Thyroid gland (tissue), 4 donors: ENCODE results near the gene OSBPL3. TPM values are rescaled to one million over a fixed set of nuclear protein-coding genes. Genes with fewer than 3 reads are reported as not detected.

ENCODE experiments used
- DNase-seq, 2 donors: peaks; one replicate each; pipeline ENCODE4 v3.0.0-alpha.2; 2019
- H3K27ac ChIP-seq, 3 donors: fragments of 200-600 bp; sonication (generic); 1 replicate in 2 of 3; 2 replicates in 1 of 3; pipeline ENCODE4 v1.5.1; 2016 to 2019; ENCODE audit warnings: mild to moderate bottlenecking in 1 of 3, moderate library complexity in 1 of 3
- H3K27me3 ChIP-seq: fragments of 200-600 bp; sonication (generic); one replicate; pipeline ENCODE4 v1.5.1; 2019
- H3K36me3 ChIP-seq, 2 donors: fragments of 200-600 bp; sonication (generic); one replicate each; pipeline ENCODE4 v1.5.1; 2016 to 2019
- H3K4me1 ChIP-seq, 2 donors: fragments of 200-600 bp; sonication (generic); one replicate each; pipeline ENCODE4 v1.5.1; 2017 to 2019
- H3K4me3 ChIP-seq, 3 donors: fragments of 200-600 bp; sonication (generic); replicated peaks in 1 of 3; 1 replicate in 2 of 3; 2 replicates in 1 of 3; pipeline ENCODE4 v1.5.1; 2016; ENCODE audit warnings: mild to moderate bottlenecking in 1 of 3
- H3K9me3 ChIP-seq: fragments of 200-600 bp; sonication (generic); one replicate; pipeline ENCODE4 v1.5.1; 2017
- POLR2A ChIP-seq, 2 donors: fragments of 450-650 bp; IDR thresholded peaks; one replicate each; pipeline ENCODE4 v1.6.1; 2017; ENCODE audit warnings: antibody characterized with exemption in 2 of 2, mild to moderate bottlenecking in 2 of 2, moderate library complexity in 1 of 2
- WGBS, 2 donors: methylation state at CpG; one replicate each; pipeline ENCODE4 v1.1.5; 2017; 5-methylcytosine and 5-hydroxymethylcytosine counted together
- intact Hi-C: fragments of 100-400 bp; cut with DNase I; formaldehyde crosslinking; loops from one replicate; pipeline ENCODE4 v1.15.1; 2023
- total RNA-seq, 4 donors: library from RNA; depleted of rRNA; stranded (reverse); fragments of >200 nt; gene quantifications; one replicate each; pipeline ENCODE4 v1.2.3, GENCODE V29; 2016
- TF ChIP-seq, protein P1 (sequence below), 6 experiments: fragments of 200-600 bp in 3 of 6; fragments of 450-650 bp in 3 of 6; sonication (generic) in 3 of 6; IDR thresholded peaks; one replicate each; pipeline ENCODE4 v1.5.1; 2016 to 2019; ENCODE audit warnings: antibody characterized with exemption in 6 of 6, mild to moderate bottlenecking in 2 of 6, inconsistent platforms in 1 of 6, moderate library complexity in 1 of 6

OSBPL3 gene
- total RNA-seq, 4 donors from 2014 or later, result 22.1 to 41.7 (median 34.3) TPM

DNA sequence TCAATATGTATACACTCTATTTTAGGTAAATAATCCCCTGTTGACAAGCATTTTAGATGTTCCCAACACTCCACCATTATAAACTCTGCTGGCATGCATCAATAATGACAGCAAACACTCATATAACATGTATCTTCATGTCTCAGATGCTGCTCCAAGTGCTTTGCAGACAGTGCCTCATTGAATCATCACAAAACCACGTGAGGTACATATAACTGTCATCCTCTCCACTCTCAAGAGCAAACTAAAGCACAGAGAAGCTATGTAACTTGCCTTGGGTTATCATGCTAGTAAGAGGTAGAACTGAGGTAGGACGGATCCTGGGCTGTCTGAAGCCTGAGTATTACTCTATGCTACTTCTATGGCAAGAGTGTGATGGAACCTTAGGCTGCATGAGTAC lies 150.2 kb downstream of the OSBPL3 start:
- H3K4me3 ChIP-seq, result no peak overlapping the region
- H3K4me1 ChIP-seq, result peaks cover 0 to 9% of the 10 kb centered on the region in 2 donors
- no peak for TF ChIP-seq POLR2A (IDR thresholded peaks at IDR 0.05)
- peaks cover 0 to 5% of the 10 kb centered on the region in 2 donors for H3K36me3 ChIP-seq
- no peak for DNase-seq
- H3K27ac ChIP-seq, result no peak overlapping the region
- H3K9me3 ChIP-seq, result no peaks in the 10 kb centered on the region
- 85 to 95% methylated on average over 2 of the region's 2 CpGs for WGBS, 2 donors
- intact Hi-C loops, result loop anchor here (5.0 kb wide), 1 partner anchor 153 kb away; the partner anchor contains the start of gene OSBPL3
- no peaks in the 10 kb centered on the region for H3K27me3 ChIP-seq

GRCh38 chr7:24828891-24829661 lies 150.9 kb downstream of the OSBPL3 start:
- 90 to 98% methylated on average over 1 of the region's 1 CpG for WGBS, 2 donors

DNA sequence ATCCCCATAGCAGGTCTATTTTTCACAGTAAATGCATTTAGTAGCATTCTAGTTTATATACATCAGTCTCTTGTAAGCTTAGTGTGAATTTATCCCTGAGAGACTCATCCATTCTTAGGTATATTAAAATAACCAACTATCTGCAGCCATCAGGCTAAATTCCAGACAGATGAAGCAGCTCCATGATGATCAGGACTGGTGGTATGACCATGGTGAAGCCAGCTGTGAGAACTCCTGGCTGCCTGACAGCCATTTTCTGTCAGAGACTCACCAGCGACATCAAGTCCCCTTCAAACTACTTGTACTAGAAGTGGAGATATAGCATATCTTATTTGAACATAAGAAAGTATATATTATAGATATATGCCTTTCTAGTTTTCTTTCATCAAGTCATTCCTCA lies 152.4 kb downstream of the OSBPL3 start:
- Histone ChIP-seq H3K9me3 (no peaks in the 10 kb centered on the region), H3K27me3 (no peaks in the 10 kb centered on the region), H3K27ac (no peak overlapping the region), H3K36me3 (peaks cover 0 to 5% of the 10 kb centered on the region in 2 donors), H3K4me3 (no peak overlapping the region), H3K4me1 (peaks cover 0 to 9% of the 10 kb centered on the region in 2 donors)
- no peak for TF ChIP-seq POLR2A (IDR thresholded peaks at IDR 0.05)
- TF ChIP-seq, protein P1, sequence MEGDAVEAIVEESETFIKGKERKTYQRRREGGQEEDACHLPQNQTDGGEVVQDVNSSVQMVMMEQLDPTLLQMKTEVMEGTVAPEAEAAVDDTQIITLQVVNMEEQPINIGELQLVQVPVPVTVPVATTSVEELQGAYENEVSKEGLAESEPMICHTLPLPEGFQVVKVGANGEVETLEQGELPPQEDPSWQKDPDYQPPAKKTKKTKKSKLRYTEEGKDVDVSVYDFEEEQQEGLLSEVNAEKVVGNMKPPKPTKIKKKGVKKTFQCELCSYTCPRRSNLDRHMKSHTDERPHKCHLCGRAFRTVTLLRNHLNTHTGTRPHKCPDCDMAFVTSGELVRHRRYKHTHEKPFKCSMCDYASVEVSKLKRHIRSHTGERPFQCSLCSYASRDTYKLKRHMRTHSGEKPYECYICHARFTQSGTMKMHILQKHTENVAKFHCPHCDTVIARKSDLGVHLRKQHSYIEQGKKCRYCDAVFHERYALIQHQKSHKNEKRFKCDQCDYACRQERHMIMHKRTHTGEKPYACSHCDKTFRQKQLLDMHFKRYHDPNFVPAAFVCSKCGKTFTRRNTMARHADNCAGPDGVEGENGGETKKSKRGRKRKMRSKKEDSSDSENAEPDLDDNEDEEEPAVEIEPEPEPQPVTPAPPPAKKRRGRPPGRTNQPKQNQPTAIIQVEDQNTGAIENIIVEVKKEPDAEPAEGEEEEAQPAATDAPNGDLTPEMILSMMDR (IDR thresholded peaks at IDR 0.05), result no peak
- no peak for DNase-seq
- WGBS, 2 donors, result 97 to 100% methylated on average over 1 of the region's 1 CpG
- intact Hi-C loops, result loop anchor here (5.0 kb wide), 1 partner anchor 155 kb away; the partner anchor contains the start of gene OSBPL3

More at GRCh38 chr7:24828891-24829661, 150.9 kb downstream of the OSBPL3 start:
- Histone ChIP-seq H3K36me3 (peaks cover 0 to 5% of the 10 kb centered on the region in 2 donors), H3K27ac (no peak overlapping the region), H3K9me3 (no peaks in the 10 kb centered on the region), H3K4me1 (peaks cover 0 to 9% of the 10 kb centered on the region in 2 donors), H3K4me3 (no peak overlapping the region), H3K27me3 (no peaks in the 10 kb centered on the region)
- DNase-seq, result no peak
- intact Hi-C loops, result loop anchor here (5.0 kb wide), 1 partner anchor 153 kb away; the partner anchor contains the start of gene OSBPL3
- no peak for TF ChIP-seq POLR2A (IDR thresholded peaks at IDR 0.05)
- TF ChIP-seq, protein P1 (IDR thresholded peaks at IDR 0.05), result no peak

DNA sequence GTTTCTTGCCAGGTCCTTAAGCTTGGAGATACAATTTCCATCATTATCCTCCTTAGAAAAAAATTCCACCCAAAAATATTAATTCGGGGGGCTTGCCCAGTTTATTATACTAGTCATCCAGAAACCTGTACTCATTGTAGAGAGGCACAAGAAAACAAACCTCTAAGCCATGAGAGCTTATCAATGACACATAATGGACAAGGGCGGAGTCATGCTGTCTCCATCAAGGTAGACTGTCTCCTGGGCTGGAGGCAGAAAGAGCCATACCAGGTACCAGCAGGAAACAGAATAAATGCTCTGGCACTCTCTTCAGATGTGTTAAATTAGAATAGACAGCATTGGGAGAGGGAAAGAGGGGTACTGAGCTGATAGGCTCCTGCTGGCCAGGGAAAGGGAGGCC lies 153.0 kb downstream of the OSBPL3 start:
- WGBS, 2 donors, result 95 to 96% methylated on average over 2 of the region's 2 CpGs
- Histone ChIP-seq H3K4me3 (no peak overlapping the region), H3K27ac (no peak overlapping the region), H3K4me1 (peaks cover 0 to 9% of the 10 kb centered on the region in 2 donors), H3K27me3 (no peaks in the 10 kb centered on the region), H3K9me3 (no peaks in the 10 kb centered on the region), H3K36me3 (peaks cover 0 to 5% of the 10 kb centered on the region in 2 donors)
- no peak for DNase-seq
- no peak for TF ChIP-seq POLR2A (IDR thresholded peaks at IDR 0.05)
- TF ChIP-seq, protein P1 (IDR thresholded peaks at IDR 0.05), result no peak
- intact Hi-C loops, result loop anchor here (5.0 kb wide), 1 partner anchor 155 kb away; the partner anchor contains the start of gene OSBPL3

GRCh38 chr7:24826662-24827020 lies 153.3 kb downstream of the OSBPL3 start:
- Histone ChIP-seq H3K4me1 (peaks cover 0 to 9% of the 10 kb centered on the region in 2 donors), H3K27me3 (no peaks in the 10 kb centered on the region), H3K27ac (no peak overlapping the region), H3K9me3 (no peaks in the 10 kb centered on the region), H3K4me3 (no peak overlapping the region), H3K36me3 (peaks cover 0 to 5% of the 10 kb centered on the region in 2 donors)
- DNase-seq, result no peak
- TF ChIP-seq, protein P1 (IDR thresholded peaks at IDR 0.05), result no peak
- TF ChIP-seq POLR2A (IDR thresholded peaks at IDR 0.05), result no peak
- WGBS, 2 donors, result 91 to 94% methylated on average over 7 of the region's 7 CpGs
- intact Hi-C loops, result loop anchor here (5.0 kb wide), 1 partner anchor 156 kb away; the partner anchor contains the start of gene OSBPL3
